ENCODE measurements around the gene FCRLA. TPM values are rescaled to one million over a fixed set of nuclear protein-coding genes. Genes with fewer than 3 reads are reported as not detected.

FCRLA gene
- total RNA-seq, 2 experiments from 2014 or later, result not detected

GRCh38 chr1:161731241-161731640, 24.2 kb downstream of the FCRLA start:
- Mint-ChIP-seq H3K27ac (peak overlapping the region; percentile 10), H3K27me3 (peaks cover 53% of the 10 kb centered on the region), H3K36me3 (no peaks in the 10 kb centered on the region), H3K9me3 (ENCODE audit: low read depth) (no peaks in the 10 kb centered on the region), H3K4me3 (no peak overlapping the region), H3K4me1 (peaks cover 48% of the 10 kb centered on the region)
- CTCF ChIA-PET, result no interaction called here
- ATAC-seq, result no peak
- no peak for DNase-seq

- Mint-ChIP-seq H3K27me3 (peaks cover 53% of the 10 kb centered on the region), H3K4me1 (peaks cover 55% of the 10 kb centered on the region), H3K4me3 (no peak overlapping the region), H3K9me3 (ENCODE audit: low read depth) (no peaks in the 10 kb centered on the region), H3K36me3 (no peaks in the 10 kb centered on the region), H3K27ac (no peak overlapping the region)
- CTCF ChIA-PET, result interaction anchor here (1.8 kb wide), 1 partner anchor 9 kb away, joined by 11 read pairs; no protein-coding TSS in a partner anchor
- ATAC-seq (no peak), DNase-seq (no peak)
Measured at GRCh38 chr1:161731981-161732718, 25.1 kb downstream of the FCRLA start.

- H3K4me3 Mint-ChIP-seq, result no peak overlapping the region
- ATAC-seq (no peak), DNase-seq (no peak)
- CTCF ChIA-PET, result interaction anchor here (1.0 to 1.8 kb wide), 4 partner anchors 8 to 249 kb away, joined by 3 to 11 read pairs (median 5); no protein-coding TSS in a partner anchor
- no peaks in the 10 kb centered on the region for H3K36me3 Mint-ChIP-seq
- no peak overlapping the region for H3K27ac Mint-ChIP-seq
- no peaks in the 10 kb centered on the region for H3K9me3 Mint-ChIP-seq (ENCODE audit: low read depth)
- peaks cover 46% of the 10 kb centered on the region for H3K27me3 Mint-ChIP-seq
- H3K4me1 Mint-ChIP-seq, result peaks cover 56% of the 10 kb centered on the region
Measured at GRCh38 chr1:161733526-161733925, 26.5 kb downstream of the FCRLA start.

GRCh38 chr1:161735837-161736236, 28.8 kb downstream of the FCRLA start:
- no peak for DNase-seq
- H3K36me3 Mint-ChIP-seq, result no peaks in the 10 kb centered on the region
- ATAC-seq, result no peak
- H3K9me3 Mint-ChIP-seq (ENCODE audit: low read depth), result no peaks in the 10 kb centered on the region
- H3K4me3 Mint-ChIP-seq, result no peak overlapping the region
- H3K27me3 Mint-ChIP-seq, result peaks cover 32% of the 10 kb centered on the region
- no peak overlapping the region for H3K27ac Mint-ChIP-seq
- peaks cover 56% of the 10 kb centered on the region for H3K4me1 Mint-ChIP-seq
- CTCF ChIA-PET, result interaction anchor here (1.4 to 8.8 kb wide), 2 partner anchors 8 to 250 kb away, joined by 3 to 118 read pairs; no protein-coding TSS in a partner anchor

GRCh38 chr1:161736335-161736969, 29.4 kb downstream of the FCRLA start:
- CTCF ChIA-PET, result interaction anchor here (0.8 to 8.8 kb wide), 4 partner anchors 9 to 251 kb away, joined by 3 to 118 read pairs (median 34); no protein-coding TSS in a partner anchor
- Mint-ChIP-seq H3K27me3 (peaks cover 26% of the 10 kb centered on the region), H3K27ac (no peak overlapping the region), H3K4me1 (peaks cover 56% of the 10 kb centered on the region), H3K4me3 (no peak overlapping the region), H3K36me3 (no peaks in the 10 kb centered on the region), H3K9me3 (ENCODE audit: low read depth) (no peaks in the 10 kb centered on the region)
- ATAC-seq, result no peak
- DNase-seq, result no peak

GRCh38 chr1:161737625-161738024, 30.6 kb downstream of the FCRLA start:
- peaks cover 56% of the 10 kb centered on the region for H3K4me1 Mint-ChIP-seq
- CTCF ChIA-PET, result interaction anchor here (0.8 to 8.8 kb wide), 9 partner anchors 10 to 571 kb away, joined by 3 to 118 read pairs (median 7); partner anchors contain the start of genes DUSP12 and PPOX
- no peak for ATAC-seq
- no peaks in the 10 kb centered on the region for H3K9me3 Mint-ChIP-seq (ENCODE audit: low read depth)
- no peaks in the 10 kb centered on the region for H3K36me3 Mint-ChIP-seq
- no peak overlapping the region for H3K27ac Mint-ChIP-seq
- H3K4me3 Mint-ChIP-seq, result no peak overlapping the region
- no peak for DNase-seq
- peaks cover 17% of the 10 kb centered on the region for H3K27me3 Mint-ChIP-seq

- no peaks in the 10 kb centered on the region for H3K9me3 Mint-ChIP-seq (ENCODE audit: low read depth)
- ATAC-seq (peak; percentile 90), DNase-seq (peak; percentile 95)
- peaks cover 8% of the 10 kb centered on the region for H3K27me3 Mint-ChIP-seq
- H3K4me1 Mint-ChIP-seq, result peaks cover 64% of the 10 kb centered on the region
- H3K36me3 Mint-ChIP-seq, result no peaks in the 10 kb centered on the region
- peak overlapping the region; percentile 85 for H3K27ac Mint-ChIP-seq
- CTCF ChIA-PET, result interaction anchor here (0.6 to 8.8 kb wide), 20 partner anchors 11 to 573 kb away, joined by 3 to 118 read pairs (median 4); partner anchors contain the start of genes DUSP12, HSPA6, PPOX and TOMM40L
- peak overlapping the region; percentile 32 for H3K4me3 Mint-ChIP-seq
Measured at GRCh38 chr1:161738627-161739287, 31.7 kb downstream of the FCRLA start.

- H3K27ac Mint-ChIP-seq, result peak overlapping the region; percentile 85
- peaks cover 5% of the 10 kb centered on the region for H3K27me3 Mint-ChIP-seq
- H3K4me3 Mint-ChIP-seq, result no peak overlapping the region
- ATAC-seq, result no peak
- H3K4me1 Mint-ChIP-seq, result peaks cover 75% of the 10 kb centered on the region
- CTCF ChIA-PET, result interaction anchor here (0.9 to 8.8 kb wide), 12 partner anchors 8 to 514 kb away, joined by 3 to 118 read pairs (median 5); partner anchors contain the start of genes DUSP12 and TOMM40L
- no peaks in the 10 kb centered on the region for H3K36me3 Mint-ChIP-seq
- H3K9me3 Mint-ChIP-seq (ENCODE audit: low read depth), result no peaks in the 10 kb centered on the region
- DNase-seq, result no peak
Measured at GRCh38 chr1:161739865-161740566, 33.0 kb downstream of the FCRLA start.

GRCh38 chr1:161740921-161741320, 33.9 kb downstream of the FCRLA start:
- Mint-ChIP-seq H3K4me1 (peaks cover 76% of the 10 kb centered on the region), H3K9me3 (ENCODE audit: low read depth) (no peaks in the 10 kb centered on the region), H3K36me3 (no peaks in the 10 kb centered on the region), H3K27me3 (peaks cover 8% of the 10 kb centered on the region), H3K27ac (no peak overlapping the region), H3K4me3 (no peak overlapping the region)
- ATAC-seq (no peak), DNase-seq (no peak)
- CTCF ChIA-PET, result interaction anchor here (0.7 to 8.8 kb wide), 14 partner anchors 8 to 258 kb away, joined by 3 to 118 read pairs (median 5); partner anchors contain the start of gene DUSP12

- peaks cover 66% of the 10 kb centered on the region for H3K4me1 Mint-ChIP-seq
- no peaks in the 10 kb centered on the region for H3K9me3 Mint-ChIP-seq (ENCODE audit: low read depth)
- no peaks in the 10 kb centered on the region for H3K36me3 Mint-ChIP-seq
- CTCF ChIA-PET, result interaction anchor here (7.3 to 8.8 kb wide), 2 partner anchors 15 to 255 kb away, joined by 65 to 118 read pairs; no protein-coding TSS in a partner anchor
- H3K27me3 Mint-ChIP-seq, result peaks cover 16% of the 10 kb centered on the region
- H3K4me3 Mint-ChIP-seq, result no peak overlapping the region
- H3K27ac Mint-ChIP-seq, result no peak overlapping the region
- DNase-seq (no peak), ATAC-seq (no peak)
Measured at GRCh38 chr1:161743231-161743630, 36.2 kb downstream of the FCRLA start.

GRCh38 chr1:161747801-161748200, 40.8 kb downstream of the FCRLA start:
- Mint-ChIP-seq H3K4me1 (peaks cover 55% of the 10 kb centered on the region), H3K27ac (no peak overlapping the region), H3K36me3 (peaks cover 11% of the 10 kb centered on the region), H3K27me3 (peaks cover 16% of the 10 kb centered on the region), H3K9me3 (ENCODE audit: low read depth) (no peaks in the 10 kb centered on the region), H3K4me3 (no peak overlapping the region)
- no peak for DNase-seq
- no peak for ATAC-seq
- CTCF ChIA-PET, result interaction anchor here (1.0 to 1.4 kb wide), 2 partner anchors 10 to 18 kb away, joined by 3 to 4 read pairs; no protein-coding TSS in a partner anchor

GRCh38 chr1:161749509-161750407, 42.7 kb downstream of the FCRLA start, which contains the start of gene DUSP12:
Gene DUSP12 (plus strand): TSS chr1:161749786. CDS start chr1:161749802, 16 bp downstream.
- peak within 1 kb of the TSS; percentile 98 for H3K27ac Mint-ChIP-seq
- CTCF ChIA-PET, result interaction anchor here (0.8 to 2.4 kb wide), 13 partner anchors 9 to 310 kb away, joined by 3 to 15 read pairs (median 4); no protein-coding TSS in a partner anchor
- H3K9me3 Mint-ChIP-seq (ENCODE audit: low read depth), result peaks cover 5% of the 10 kb centered on the region
- DNase-seq (peak; percentile 95), ATAC-seq (peak; percentile 96)
- H3K4me1 Mint-ChIP-seq, result peaks cover 47% of the 10 kb centered on the region
- peak within 1 kb of the TSS; percentile 99 for H3K4me3 Mint-ChIP-seq
- peaks cover 28% of the 10 kb centered on the region for H3K36me3 Mint-ChIP-seq
- H3K27me3 Mint-ChIP-seq, result peaks cover 16% of the 10 kb centered on the region

Data from activated CD8-positive, alpha-beta memory T cell treated with anti-CD3 and anti-CD28 coated beads, Interleukin-2, amount 10 ng/mL, durations not matched to agents 7 days and 5 days (primary cell).